Left lobe of liver (tissue), 2 donors: Measurements from ENCODE around the gene UBA7. TPM values are rescaled to one million over a fixed set of nuclear protein-coding genes. Genes with fewer than 3 reads are reported as not detected.

ENCODE experiments used
- ATAC-seq: fragments of 200-7000 bp; cut with Tn5 transposase; one replicate; pipeline ENCODE4 v1.9.1; 2020; ENCODE audit warnings: mild to moderate bottlenecking, moderate library complexity
- DNase-seq: peaks from one replicate; pipeline ENCODE4 v3.0.0-alpha.2; 2020; ENCODE audit warnings: low spot score
- total RNA-seq: library from RNA; stranded (reverse); gene quantifications from one replicate; pipeline ENCODE4 v1.2.1, GENCODE V29; 2021
- donor health status: DM: no; HTN: no; CAD: no; lungs with moderate emphysema.
- donor health status: DM: no; HTN: yes; CAD: no.

Gene UBA7
- total RNA-seq, 1 donor from 2014 or later, result 33.2 TPM

- DNase-seq, result peak; percentile 44
- no peak for ATAC-seq
Measured at GRCh38 chr3:49805897-49806701, 7.7 kb downstream of the UBA7 start.

- ATAC-seq, result no peak
- peak; percentile 48 for DNase-seq
Measured at GRCh38 chr3:49805367-49805782, 8.4 kb downstream of the UBA7 start.

- DNase-seq, result peak; percentile 48
- ATAC-seq, result no peak
Measured at GRCh38 chr3:49804141-49805041, 9.4 kb downstream of the UBA7 start.

GRCh38 chr3:49803465-49804140, 10.2 kb downstream of the UBA7 start:
- DNase-seq, result peak; percentile 48
- ATAC-seq, result no peak

- DNase-seq, result peak; percentile 87
- peak; percentile 90 for ATAC-seq
Measured at GRCh38 chr3:49802719-49803464, 10.9 kb downstream of the UBA7 start, which contains the start of gene INKA1. Gene INKA1, plus strand, starts transcription at chr3:49803261. Its CDS starts 132 bp downstream, at chr3:49803393.

GRCh38 chr3:49801160-49801559, 12.6 kb downstream of the UBA7 start:
- DNase-seq (no peak), ATAC-seq (peak; percentile 12)

GRCh38 chr3:49799761-49800160, 14.0 kb downstream of the UBA7 start, which contains the start of gene CDHR4:
Gene CDHR4, minus strand, starts transcription at chr3:49799873. Its CDS starts 61 bp downstream, at chr3:49799812.
- DNase-seq, result no peak
- no peak for ATAC-seq

- DNase-seq, result no peak
- ATAC-seq, result no peak
Measured at GRCh38 chr3:49799105-49799504, 14.6 kb downstream of the UBA7 start.

- DNase-seq (no peak), ATAC-seq (no peak)
Measured at GRCh38 chr3:49794926-49795905, 18.5 kb downstream of the UBA7 start.

- DNase-seq (no peak), ATAC-seq (no peak)
Measured at GRCh38 chr3:49794431-49794830, 19.3 kb downstream of the UBA7 start.

- ATAC-seq (no peak), DNase-seq (no peak)
Measured at GRCh38 chr3:49793486-49794085, 20.2 kb downstream of the UBA7 start.

- ATAC-seq, result no peak
- no peak for DNase-seq
Measured at GRCh38 chr3:49792371-49793150, 21.2 kb downstream of the UBA7 start.

GRCh38 chr3:49791571-49791970, 22.2 kb downstream of the UBA7 start:
- ATAC-seq, result no peak
- DNase-seq, result no peak

GRCh38 chr3:49790626-49791411, 22.9 kb downstream of the UBA7 start:
- ATAC-seq (no peak), DNase-seq (no peak)

- DNase-seq, result no peak
Measured at GRCh38 chr3:49788056-49788455, 25.7 kb downstream of the UBA7 start.

GRCh38 chr3:49787536-49787935, 26.2 kb downstream of the UBA7 start:
- DNase-seq (no peak), ATAC-seq (no peak)

More at GRCh38 chr3:49788056-49788455, 25.7 kb downstream of the UBA7 start:
- no peak for ATAC-seq

- DNase-seq, result no peak
- ATAC-seq, result no peak
Measured at GRCh38 chr3:49787182-49787464, 26.6 kb downstream of the UBA7 start.
